Sigmoid colon (tissue), 7 donors: Measurements from ENCODE around the gene STIM2. TPM values are rescaled to one million over a fixed set of nuclear protein-coding genes. Genes with fewer than 3 reads are reported as not detected.

Experiments used
- DNase-seq: peaks from one replicate; pipeline ENCODE4 v3.0.0-alpha.2; 2019
- H3K27ac ChIP-seq, 4 donors: fragments of 200-600 bp; sonication (generic); one replicate each; pipeline ENCODE4 v1.5.1; 2016 to 2019; ENCODE audit warnings: mild to moderate bottlenecking in 1 of 4
- H3K27me3 ChIP-seq, 3 donors: fragments of 200-600 bp; sonication (generic); one replicate each; pipeline ENCODE4 v1.5.1; 2019; ENCODE audit warnings: mild to moderate bottlenecking in 1 of 3
- H3K36me3 ChIP-seq, 4 donors: fragments of 200-600 bp; sonication (generic); one replicate each; pipeline ENCODE4 v1.5.1; 2016 to 2019
- H3K4me1 ChIP-seq, 4 donors: fragments of 200-600 bp; sonication (generic); one replicate each; pipeline ENCODE4 v1.5.1; 2017 to 2019
- H3K4me3 ChIP-seq, 4 donors: fragments of 200-600 bp; sonication (generic); one replicate each; pipeline ENCODE4 v1.5.1; 2017 to 2019; ENCODE audit warnings: mild to moderate bottlenecking in 2 of 4, moderate library complexity in 1 of 4
- H3K9me3 ChIP-seq, 4 donors: fragments of 200-600 bp in 3 of 4; sonication (generic) in 3 of 4; one replicate each; pipeline versions ENCODE4 v1.5.1 to v1.6.1; 2013 to 2019
- EP300 ChIP-seq, 4 donors: sonication (generic); formaldehyde crosslinking; IDR thresholded peaks; one replicate each; pipeline ENCODE4 v1.6.1; 2017; ENCODE audit warnings: antibody characterized with exemption in 4 of 4
- POLR2A ChIP-seq, 2 donors: fragments of 450-650 bp; IDR thresholded peaks; one replicate each; pipeline ENCODE4 v1.6.1; 2016; ENCODE audit warnings: antibody characterized with exemption in 2 of 2, mild to moderate bottlenecking in 2 of 2, moderate library complexity in 2 of 2
- POLR2AphosphoS5 ChIP-seq, 4 donors: sonication (generic); formaldehyde crosslinking; IDR thresholded peaks; one replicate each; pipeline ENCODE4 v1.6.1; 2017; ENCODE audit warnings: antibody characterized with exemption in 4 of 4
- WGBS, 2 donors: extraction: QIAGEN DNeasy Blood & Tissue Kit; methylation state at CpG; one replicate each; pipeline ENCODE4 v1.1.7; 2013; 5-methylcytosine and 5-hydroxymethylcytosine counted together
- intact Hi-C: fragments of 100-400 bp; cut with DNase I; formaldehyde crosslinking; loops from one replicate; pipeline ENCODE4 v1.15.1; 2023
- polyA plus RNA-seq, 3 donors: library from polyadenylated mRNA; stranded (reverse); fragments of 200-250 nt; gene quantifications; one replicate each; pipeline ENCODE4 v1.2.3, GENCODE V29; 2013
- total RNA-seq, 4 donors: library from RNA; depleted of rRNA; stranded (reverse); fragments of >200 nt; gene quantifications; one replicate each; pipeline ENCODE4 v1.1.0, GENCODE V29; 2016
- TF ChIP-seq, protein P1 (sequence below), 4 experiments: fragments of 450-650 bp in 3 of 4; fragments of 200-600 bp in 1 of 4; IDR thresholded peaks; one replicate each; pipeline ENCODE4 v1.5.1; 2016 to 2019; ENCODE audit warnings: antibody characterized with exemption in 4 of 4, mild to moderate bottlenecking in 3 of 4, moderate library complexity in 2 of 4
- donor health status: healthy with polysubstance abuse.
- donor health status: Bipolar disorder and iron deficiency.
- donor health status: healthy.

The STIM2 gene
- total and polyA plus RNA-seq, 7 donors, result 3.0 to 16.8 (median 14.1) TPM

DNA sequence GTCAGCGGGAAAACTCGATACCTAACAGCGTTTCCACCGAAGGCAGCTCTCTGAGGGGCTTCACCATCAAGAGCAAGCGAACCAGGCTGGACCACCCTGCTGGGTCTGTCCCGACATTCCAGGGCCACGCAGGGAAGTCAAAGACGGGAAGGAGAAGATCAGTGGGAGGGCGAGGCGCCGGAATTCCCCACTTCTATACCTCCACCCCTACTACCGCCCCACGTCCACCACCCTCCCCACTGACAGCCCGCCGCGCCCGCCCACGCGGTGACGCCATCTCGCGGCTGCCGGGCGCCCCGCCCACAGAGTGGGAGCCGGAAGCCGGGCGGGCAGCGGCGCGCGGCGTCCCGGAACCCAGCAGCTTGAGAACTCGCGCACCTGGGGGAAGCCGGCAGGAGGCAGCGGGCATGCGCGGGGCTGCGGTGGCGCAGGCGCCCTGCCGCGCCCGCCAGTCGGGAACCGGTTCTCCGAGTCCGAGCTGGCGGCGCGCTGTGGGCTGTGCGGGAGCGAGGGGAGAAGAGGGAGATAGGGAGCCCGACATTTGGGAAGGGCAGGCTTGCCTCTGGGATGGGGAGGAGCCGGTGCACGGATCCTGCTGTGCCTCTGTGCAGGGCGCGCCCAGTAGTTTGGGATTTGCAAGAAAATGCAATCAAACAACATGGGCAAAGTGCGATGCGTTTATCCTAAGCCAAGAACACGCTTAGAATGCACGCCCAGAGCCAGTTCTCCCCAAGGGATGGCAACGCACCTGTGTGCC is 3.2 kb upstream of the STIM2 start:
- peak; percentile 94 for DNase-seq
- H3K4me3 ChIP-seq, result peak overlapping the region; percentile 49 to 67 (median 62)
- H3K27me3 ChIP-seq, result no peaks in the 10 kb centered on the region
- intact Hi-C loops, result loop anchor here (5.0 kb wide), 1 partner anchor 135 kb away; no protein-coding TSS in a partner anchor
- WGBS, 2 donors, result 0% methylated on average over 65 of the region's 65 CpGs
- H3K4me1 ChIP-seq, result peaks cover 0 to 25% (median 20%) of the 10 kb centered on the region in 4 donors
- peak; percentile 25 to 69 (median 66) for TF ChIP-seq POLR2AphosphoS5 (IDR thresholded peaks at IDR 0.05)
- peak in 1 of 2 donors; percentile 13 for TF ChIP-seq POLR2A (IDR thresholded peaks at IDR 0.05)
- TF ChIP-seq EP300 (IDR thresholded peaks at IDR 0.05), result no peak
- TF ChIP-seq, protein P1, sequence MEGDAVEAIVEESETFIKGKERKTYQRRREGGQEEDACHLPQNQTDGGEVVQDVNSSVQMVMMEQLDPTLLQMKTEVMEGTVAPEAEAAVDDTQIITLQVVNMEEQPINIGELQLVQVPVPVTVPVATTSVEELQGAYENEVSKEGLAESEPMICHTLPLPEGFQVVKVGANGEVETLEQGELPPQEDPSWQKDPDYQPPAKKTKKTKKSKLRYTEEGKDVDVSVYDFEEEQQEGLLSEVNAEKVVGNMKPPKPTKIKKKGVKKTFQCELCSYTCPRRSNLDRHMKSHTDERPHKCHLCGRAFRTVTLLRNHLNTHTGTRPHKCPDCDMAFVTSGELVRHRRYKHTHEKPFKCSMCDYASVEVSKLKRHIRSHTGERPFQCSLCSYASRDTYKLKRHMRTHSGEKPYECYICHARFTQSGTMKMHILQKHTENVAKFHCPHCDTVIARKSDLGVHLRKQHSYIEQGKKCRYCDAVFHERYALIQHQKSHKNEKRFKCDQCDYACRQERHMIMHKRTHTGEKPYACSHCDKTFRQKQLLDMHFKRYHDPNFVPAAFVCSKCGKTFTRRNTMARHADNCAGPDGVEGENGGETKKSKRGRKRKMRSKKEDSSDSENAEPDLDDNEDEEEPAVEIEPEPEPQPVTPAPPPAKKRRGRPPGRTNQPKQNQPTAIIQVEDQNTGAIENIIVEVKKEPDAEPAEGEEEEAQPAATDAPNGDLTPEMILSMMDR (IDR thresholded peaks at IDR 0.05), result no peak
- peak overlapping the region; percentile 77 to 86 (median 84) for H3K27ac ChIP-seq
- no peaks in the 10 kb centered on the region for H3K9me3 ChIP-seq
- H3K36me3 ChIP-seq, result no peaks in the 10 kb centered on the region

DNA sequence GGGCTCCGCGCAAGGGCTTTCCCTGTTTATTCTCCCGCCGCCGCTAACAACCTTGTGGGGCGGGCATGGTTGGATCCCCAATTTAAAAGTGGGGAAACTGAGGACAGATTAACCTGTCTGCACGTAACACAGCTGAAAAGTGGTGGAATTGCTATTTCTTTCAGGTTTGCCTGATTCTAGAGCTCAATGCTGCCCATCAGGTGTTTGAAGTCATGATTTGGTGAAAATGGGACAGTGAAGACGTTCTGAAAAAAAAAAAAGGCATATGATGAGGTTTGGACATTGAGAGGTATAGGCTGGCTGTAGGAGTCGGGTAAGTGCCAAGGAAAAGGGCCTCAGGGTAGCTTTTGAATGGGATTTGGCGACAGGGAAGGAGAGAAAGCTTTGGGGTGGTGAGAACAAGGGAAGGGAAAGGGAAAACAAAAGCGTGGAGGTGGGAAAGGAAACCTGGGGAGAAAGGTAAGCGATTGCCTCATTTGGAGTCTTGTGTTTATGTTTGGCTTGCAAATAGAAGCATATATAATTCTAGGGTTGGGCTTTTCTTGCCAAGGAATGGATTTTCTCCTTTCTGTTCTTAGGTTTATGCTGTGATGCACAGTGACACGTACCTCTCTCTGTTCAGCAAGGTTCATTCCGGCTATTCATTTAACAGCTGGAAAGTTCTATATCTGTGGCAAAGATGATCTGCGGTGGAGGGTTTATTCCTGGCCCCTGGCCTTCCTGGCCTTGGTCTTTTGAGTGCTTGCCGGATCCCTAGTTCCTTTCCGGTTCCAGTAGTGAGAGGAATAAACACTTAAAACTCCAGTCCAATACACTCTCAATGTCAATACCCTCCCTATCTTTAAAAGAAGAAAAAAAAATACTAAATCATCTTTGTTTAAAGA is 2.4 kb upstream of the STIM2 start:
- DNase-seq, result no peak
- 2 to 11% methylated on average over 17 of the region's 17 CpGs for WGBS, 2 donors
- Histone ChIP-seq H3K27ac (peak overlapping the region; percentile 77 to 86 (median 84)), H3K4me1 (peaks cover 0 to 33% (median 24%) of the 10 kb centered on the region in 4 donors), H3K4me3 (peak overlapping the region; percentile 49 to 67 (median 62)), H3K36me3 (no peaks in the 10 kb centered on the region), H3K27me3 (no peaks in the 10 kb centered on the region), H3K9me3 (no peaks in the 10 kb centered on the region)
- TF ChIP-seq EP300 (IDR thresholded peaks at IDR 0.05) (no peak), POLR2A (IDR thresholded peaks at IDR 0.05) (no peak), POLR2AphosphoS5 (IDR thresholded peaks at IDR 0.05) (no peak)
- TF ChIP-seq, protein P1 (IDR thresholded peaks at IDR 0.05), result no peak
- intact Hi-C loops, result loop anchor here (5.0 kb wide), 1 partner anchor 134 kb away; no protein-coding TSS in a partner anchor

GRCh38 chr4:26858947-26859401 is 1.7 kb upstream of the STIM2 start:
- Histone ChIP-seq H3K36me3 (no peaks in the 10 kb centered on the region), H3K27ac (peak overlapping the region in 1 of 4 donors; percentile 77), H3K9me3 (no peaks in the 10 kb centered on the region), H3K27me3 (no peaks in the 10 kb centered on the region), H3K4me3 (no peak overlapping the region), H3K4me1 (peaks cover 0 to 40% (median 27%) of the 10 kb centered on the region in 4 donors)
- TF ChIP-seq EP300 (IDR thresholded peaks at IDR 0.05) (no peak), POLR2A (IDR thresholded peaks at IDR 0.05) (no peak), POLR2AphosphoS5 (IDR thresholded peaks at IDR 0.05) (no peak)
- TF ChIP-seq, protein P1 (IDR thresholded peaks at IDR 0.05), result no peak
- intact Hi-C loops, result loop anchor here (5.0 kb wide), 1 partner anchor 133 kb away; no protein-coding TSS in a partner anchor
- DNase-seq, result no peak
- 42 to 55% methylated on average over 3 of the region's 3 CpGs for WGBS, 2 donors

- Histone ChIP-seq H3K27ac (peak overlapping the region; percentile 95 to 98 (median 97)), H3K4me1 (peaks cover 0 to 41% (median 27%) of the 10 kb centered on the region in 4 donors), H3K9me3 (no peaks in the 10 kb centered on the region), H3K4me3 (peak overlapping the region; percentile 71 to 95 (median 86)), H3K36me3 (no peaks in the 10 kb centered on the region), H3K27me3 (no peaks in the 10 kb centered on the region)
- TF ChIP-seq EP300 (IDR thresholded peaks at IDR 0.05) (no peak), POLR2A (IDR thresholded peaks at IDR 0.05) (no peak)
- TF ChIP-seq, protein P1 (IDR thresholded peaks at IDR 0.05), result no peak
- WGBS, 2 donors, result 19 to 47% methylated on average over 5 of the region's 5 CpGs
- DNase-seq, result no peak
- intact Hi-C loops, result loop anchor here (2.0 to 10.0 kb wide), 4 partner anchors 133 to 947 kb away; partner anchors contain the start of genes SMIM20 and TBC1D19
Measured at GRCh38 chr4:26859762-26860156, 882 bp upstream of the STIM2 start.
